Upper lobe of left lung (tissue), 4 donors: ENCODE data around the gene CNDP2.

Experiments used
- CTCF ChIP-seq, 6 experiments: fragments of 450-650 bp in 4 of 6; fragments of 200-600 bp in 2 of 6; sonication (generic) in 2 of 6; IDR thresholded peaks; one replicate each; pipeline ENCODE4 v1.5.1; 2016 to 2019; ENCODE audit warnings: antibody characterized with exemption in 6 of 6
- EP300 ChIP-seq, 4 donors: sonication (generic); formaldehyde crosslinking; IDR thresholded peaks; one replicate each; pipeline ENCODE4 v1.5.1; 2017; ENCODE audit warnings: antibody characterized with exemption in 4 of 4, control low read depth in 2 of 4
- POLR2A ChIP-seq, 4 donors: fragments of 450-650 bp; IDR thresholded peaks; one replicate each; pipeline ENCODE4 v1.5.1; 2016 to 2017; ENCODE audit warnings: antibody characterized with exemption in 4 of 4, mild to moderate bottlenecking in 2 of 4

- TF ChIP-seq CTCF (IDR thresholded peaks at IDR 0.05) (no peak), POLR2A (IDR thresholded peaks at IDR 0.05) (no peak), EP300 (IDR thresholded peaks at IDR 0.05) (no peak)
Measured at GRCh38 chr18:74511823-74512222, 15.7 kb downstream of the CNDP2 start.
